ENCODE results near the gene SH3BGRL3.

Gene SH3BGRL3

DNA sequence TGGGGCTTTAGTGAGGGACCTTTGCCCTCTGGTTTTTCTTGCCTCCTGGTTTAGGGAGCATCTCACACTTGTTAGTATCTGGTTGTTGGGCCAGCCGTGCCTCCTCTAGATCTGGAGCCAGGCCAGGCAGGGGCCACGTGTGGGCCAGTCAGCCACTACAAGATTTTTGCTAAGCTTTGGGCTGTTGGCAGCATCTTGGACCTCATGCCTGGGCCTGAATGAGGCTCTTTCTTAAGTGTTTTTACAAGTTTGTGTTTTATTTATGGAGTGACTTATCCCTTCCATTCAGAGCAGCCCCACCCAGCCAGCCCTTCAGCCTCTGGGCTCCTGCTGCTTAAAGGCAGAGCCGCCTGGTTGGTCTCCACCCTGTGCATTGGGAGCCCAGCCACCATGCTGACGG, 1.6 kb upstream of the SH3BGRL3 start:
- DNase-seq: peak; percentile 43

DNA sequence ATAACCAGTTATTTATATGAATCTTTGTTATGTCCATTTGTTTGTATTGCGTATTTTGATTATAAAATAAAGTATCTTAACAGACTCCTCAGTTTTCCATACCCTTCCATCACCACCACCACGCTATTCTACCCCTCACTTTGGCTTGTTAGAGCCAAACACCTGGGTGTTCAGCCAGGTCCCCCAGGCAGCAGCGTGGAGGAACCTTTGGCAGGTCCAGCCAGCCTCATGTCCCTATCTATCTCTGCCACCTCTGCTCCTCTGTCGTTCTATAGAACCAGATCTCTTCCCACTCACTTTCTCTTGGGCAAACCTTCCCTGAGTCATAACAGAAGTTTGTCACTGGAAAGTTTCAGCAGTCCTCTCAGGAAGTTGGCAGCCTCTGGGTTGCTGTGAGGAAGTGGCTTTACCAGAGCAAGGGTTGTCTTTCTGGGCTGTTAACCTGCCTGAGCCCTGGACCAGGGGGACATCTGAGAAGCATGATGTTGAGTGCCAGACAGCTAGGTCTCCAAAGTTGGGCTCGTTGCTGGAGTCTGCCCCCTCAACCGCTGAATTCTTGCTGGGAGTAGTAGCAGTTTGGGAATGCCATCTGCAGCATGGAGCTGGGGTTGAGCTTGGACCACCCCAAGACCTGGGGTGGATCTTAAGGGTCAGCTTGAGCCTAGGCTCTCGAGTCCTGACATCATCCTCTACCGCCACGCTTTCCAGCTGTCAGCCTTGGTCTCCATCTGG, 996 bp upstream of the SH3BGRL3 start:
- DNase-seq: peak; percentile 35

DNA sequence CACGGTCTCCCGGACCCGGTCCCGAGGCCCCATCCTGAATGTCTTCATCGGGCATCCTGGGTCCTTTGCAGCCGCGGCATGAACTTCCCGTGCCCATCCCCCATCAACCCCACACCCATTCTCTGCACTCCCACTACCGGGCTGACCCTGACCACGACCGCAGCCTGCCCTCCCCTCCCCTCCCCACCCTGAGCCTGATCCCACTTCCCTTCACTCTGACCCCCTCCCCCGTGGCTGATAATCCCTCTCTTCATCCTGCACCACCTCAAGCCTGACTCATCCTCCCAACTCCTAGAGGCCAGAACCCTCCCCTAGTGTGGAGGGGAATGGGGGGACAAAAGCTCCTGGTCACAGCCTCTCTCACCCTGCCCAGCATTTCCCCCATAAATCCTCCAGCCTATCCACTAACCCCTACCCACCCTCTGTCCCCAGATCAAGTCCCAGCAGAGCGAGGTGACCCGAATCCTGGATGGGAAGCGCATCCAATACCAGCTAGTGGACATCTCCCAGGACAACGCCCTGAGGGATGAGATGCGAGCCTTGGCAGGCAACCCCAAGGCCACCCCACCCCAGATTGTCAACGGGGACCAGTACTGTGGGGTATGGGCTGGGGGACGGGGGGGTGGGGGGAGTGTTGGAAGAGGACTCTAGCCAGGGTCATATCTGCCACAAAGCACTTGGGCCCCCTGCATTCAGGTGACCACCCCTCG, 602 bp downstream of the SH3BGRL3 start:
- DNase-seq: no peak

DNA sequence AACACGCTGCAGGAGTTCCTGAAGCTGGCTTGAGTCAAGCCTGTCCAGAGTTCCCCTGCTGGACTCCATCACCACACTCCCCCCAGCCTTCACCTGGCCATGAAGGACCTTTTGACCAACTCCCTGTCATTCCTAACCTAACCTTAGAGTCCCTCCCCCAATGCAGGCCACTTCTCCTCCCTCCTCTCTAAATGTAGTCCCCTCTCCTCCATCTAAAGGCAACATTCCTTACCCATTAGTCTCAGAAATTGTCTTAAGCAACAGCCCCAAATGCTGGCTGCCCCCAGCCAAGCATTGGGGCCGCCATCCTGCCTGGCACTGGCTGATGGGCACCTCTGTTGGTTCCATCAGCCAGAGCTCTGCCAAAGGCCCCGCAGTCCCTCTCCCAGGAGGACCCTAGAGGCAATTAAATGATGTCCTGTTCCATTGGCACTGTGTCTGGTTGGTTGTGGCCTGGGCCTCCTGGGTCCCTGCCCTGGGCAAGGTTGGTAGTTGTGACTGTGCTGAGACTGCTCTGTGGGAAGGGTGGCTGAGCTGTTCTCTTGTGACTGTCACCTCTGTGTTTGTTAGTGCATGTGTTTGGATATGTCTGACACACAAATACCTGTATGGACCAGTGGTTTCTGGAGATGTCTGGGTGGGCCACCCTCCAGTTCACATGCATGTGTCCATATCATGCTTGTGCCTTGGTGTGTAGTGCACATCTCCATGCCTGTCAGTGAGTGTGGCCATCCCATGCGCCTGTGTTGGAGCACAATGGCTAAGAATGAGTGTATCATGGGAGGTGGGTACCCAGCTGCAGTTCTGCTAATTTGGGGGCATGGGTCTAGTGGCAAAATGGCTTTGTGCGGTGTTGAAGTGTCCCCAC, 1.4 kb downstream of the SH3BGRL3 start:
- DNase-seq: no peak

DNA sequence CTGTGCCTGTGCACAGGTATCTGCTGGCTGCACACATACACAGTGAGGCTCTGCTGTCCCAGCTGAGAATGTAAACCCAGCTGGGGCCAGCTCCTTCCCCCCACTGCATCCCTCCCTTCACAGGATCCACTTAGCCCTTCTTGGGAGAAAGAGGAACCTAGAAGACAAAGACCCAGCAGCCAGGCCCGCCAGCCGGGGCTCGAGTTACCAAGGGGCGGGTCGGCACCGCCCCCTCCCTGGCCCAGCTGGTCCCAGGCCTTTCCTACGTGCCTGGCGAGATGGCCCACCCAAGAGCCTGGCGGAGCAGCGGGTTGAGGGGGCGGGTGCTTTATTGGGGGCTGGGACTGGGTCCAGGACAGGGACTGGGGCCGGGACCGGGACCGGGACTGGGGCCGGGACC, 2.1 kb downstream of the SH3BGRL3 start:
- DNase-seq: no peak

DNA sequence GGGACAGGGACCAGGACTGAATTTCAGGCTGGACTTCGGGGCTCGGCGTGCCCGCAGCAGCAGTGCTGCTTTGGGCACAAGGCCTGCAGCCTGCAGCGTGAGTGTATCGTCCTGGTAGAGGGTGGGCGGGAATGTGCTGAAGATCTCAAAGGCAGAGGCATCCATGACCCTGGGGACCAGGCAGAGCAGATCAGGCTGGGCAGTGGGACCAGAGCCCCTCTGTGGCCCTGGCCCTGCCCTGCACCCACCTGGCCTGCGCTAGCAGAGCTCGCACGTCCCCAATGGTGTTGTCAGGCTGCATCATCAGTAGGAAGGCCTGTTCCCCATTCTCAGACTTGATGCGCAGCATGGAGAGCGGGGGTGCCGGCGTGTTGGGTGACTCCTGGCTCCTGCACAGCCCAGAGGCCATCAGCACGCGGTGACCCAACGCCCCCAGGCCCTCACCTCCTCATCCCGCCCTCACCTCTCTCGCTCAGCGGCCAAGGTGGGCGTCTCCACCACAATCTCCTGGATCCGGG, 2.6 kb downstream of the SH3BGRL3 start:
- no peak for DNase-seq

DNA sequence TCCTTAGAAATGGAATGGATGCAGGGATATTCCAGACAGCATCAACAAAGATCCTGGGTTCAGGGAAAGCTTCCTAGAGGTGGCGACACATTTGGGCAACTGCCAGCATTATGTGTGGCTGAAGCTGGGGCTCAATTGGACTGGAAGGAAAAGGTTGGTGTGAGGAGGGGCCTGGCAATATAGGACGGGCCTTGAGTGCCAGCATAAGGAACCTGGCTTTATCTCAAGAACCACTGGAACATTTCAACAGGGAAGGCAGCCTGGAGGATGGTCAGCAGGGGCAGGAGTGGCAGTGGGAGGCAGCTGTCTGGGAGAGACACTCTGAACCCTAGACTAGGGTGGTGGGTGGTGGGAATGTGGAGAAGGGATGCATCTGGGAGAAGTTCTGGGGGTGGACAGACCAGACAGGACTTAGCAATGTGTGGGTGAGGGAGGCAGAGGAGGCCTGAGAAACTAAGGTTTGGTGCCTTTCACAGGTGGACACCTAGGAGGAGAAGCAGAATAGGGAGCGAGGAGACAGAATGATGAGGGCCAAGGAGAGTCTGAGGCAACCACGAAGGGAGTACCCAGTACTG, 3.5 kb downstream of the SH3BGRL3 start:
- no peak for DNase-seq

DNA sequence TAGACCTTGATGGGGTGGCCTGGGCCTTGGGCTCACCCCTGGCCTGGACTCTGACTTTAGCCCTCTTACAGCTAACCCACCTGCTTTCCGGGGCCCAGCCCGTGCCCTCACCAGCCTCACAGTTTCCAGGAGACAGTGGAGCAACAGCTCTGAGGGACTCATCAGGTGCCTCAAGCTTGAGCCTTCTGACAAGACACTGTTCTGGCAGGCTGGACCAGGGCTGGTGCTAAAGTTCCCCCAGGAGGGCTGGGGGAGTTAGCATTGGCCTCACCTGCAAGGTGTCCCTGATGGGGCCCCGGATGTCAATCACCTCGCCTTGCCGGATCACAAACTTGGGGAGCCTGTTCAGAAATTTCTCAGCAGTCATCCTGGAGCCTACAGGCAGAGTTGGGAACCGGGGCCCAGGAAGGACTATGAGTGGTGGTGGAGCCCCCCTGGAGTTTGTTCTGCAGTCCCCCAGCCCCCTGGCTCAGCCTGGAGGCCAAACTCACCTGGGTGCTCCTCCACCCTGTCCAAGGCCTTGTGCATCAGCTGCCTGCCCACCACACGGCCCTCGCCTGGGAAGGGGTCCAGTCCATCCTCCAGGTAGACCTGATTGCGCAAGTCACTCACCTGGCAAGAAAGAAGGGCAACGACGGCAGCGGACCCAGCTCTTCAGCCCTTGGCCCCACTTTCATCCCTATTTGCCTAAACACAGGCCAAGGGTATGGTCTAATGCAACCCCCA, 4.1 kb downstream of the SH3BGRL3 start:
- DNase-seq: no peak

DNA sequence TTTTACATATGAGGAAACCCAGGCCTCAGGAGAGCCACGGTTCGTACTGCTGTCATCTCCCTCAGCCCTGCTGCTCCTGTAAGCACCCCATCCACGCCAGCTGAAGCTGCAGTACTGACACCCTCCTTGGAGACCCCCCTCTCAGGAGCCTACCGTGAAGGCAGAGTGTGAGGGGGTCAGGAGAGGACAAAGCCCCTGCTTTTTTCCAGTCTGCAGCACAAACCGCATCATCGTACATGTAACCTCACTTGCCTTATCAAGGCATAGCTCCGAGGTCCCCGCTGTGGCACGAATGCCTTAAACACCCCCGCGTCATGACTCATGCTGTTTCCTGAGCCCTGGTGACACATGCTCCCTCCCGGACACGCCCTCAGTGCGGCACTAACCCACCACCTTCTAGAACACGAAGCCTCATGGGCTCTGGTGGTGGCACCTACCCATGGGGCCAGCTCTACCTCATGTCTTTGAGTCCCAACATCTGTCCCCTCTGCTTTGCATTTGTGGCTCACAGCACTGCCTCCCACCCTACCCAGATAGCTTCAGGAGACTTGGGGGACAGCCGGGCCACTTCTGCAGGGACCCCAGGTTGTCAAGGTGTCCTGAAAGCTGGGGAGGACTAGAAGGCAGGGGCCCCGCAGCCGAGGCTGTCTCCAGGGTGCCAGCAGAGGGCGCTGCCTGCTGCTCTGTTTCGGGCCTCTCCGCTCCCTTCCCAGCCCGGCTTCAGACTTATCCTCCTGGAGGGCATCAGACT, 4.9 kb downstream of the SH3BGRL3 start:
- peak; percentile 92 for DNase-seq

DNA sequence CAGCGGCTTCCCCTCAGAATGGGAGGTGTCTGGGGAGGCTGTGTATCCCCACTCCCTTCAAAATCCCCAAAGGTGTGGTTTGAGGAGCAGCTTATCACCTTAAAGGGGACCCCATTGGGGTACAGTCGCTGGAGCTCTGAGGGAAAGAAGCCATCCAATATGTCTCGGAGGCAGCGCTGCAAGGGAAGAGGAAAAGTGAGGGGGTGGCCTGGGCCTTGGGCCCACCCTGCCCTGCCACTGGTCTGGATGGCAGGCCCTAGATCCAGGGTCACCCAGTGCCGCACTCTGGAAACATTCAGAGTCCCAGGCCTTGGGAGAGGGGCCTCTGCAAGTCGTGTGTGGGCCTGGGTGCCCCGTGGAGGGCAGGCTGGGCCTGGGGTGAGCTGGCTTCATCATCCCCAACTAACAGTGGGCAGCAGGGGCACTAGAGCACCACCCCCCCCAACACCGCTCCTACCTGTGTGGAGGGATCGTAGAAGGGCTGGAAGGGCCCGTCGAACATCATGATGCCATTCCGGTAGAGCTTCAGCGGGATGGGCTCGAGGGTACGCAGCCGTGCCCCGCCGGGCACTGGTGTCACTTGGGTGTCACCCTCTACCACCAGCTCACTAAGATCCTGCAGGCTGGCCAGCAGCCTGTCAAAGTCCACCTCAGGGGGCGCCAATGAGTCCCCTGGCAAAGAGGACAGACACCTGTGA, 5.6 kb downstream of the SH3BGRL3 start:
- DNase-seq: no peak

DNA sequence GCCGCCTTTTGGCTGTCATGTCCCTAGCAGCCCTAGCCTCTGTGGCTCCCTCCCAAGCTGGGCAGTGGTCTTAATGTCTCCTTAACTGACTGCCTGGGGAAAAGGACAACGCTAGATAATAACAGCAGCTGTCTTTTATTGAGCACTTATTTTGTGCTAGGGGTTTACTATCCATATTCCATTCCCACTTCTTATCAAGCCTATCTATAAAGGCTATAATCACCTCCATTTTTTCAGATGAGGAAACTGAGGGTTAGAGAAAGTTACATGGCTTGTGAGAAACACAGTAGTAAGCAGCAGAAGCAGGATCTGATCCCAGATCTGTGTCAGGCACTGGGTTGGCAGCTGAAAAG, 6.2 kb downstream of the SH3BGRL3 start:
- no peak for DNase-seq

DNA sequence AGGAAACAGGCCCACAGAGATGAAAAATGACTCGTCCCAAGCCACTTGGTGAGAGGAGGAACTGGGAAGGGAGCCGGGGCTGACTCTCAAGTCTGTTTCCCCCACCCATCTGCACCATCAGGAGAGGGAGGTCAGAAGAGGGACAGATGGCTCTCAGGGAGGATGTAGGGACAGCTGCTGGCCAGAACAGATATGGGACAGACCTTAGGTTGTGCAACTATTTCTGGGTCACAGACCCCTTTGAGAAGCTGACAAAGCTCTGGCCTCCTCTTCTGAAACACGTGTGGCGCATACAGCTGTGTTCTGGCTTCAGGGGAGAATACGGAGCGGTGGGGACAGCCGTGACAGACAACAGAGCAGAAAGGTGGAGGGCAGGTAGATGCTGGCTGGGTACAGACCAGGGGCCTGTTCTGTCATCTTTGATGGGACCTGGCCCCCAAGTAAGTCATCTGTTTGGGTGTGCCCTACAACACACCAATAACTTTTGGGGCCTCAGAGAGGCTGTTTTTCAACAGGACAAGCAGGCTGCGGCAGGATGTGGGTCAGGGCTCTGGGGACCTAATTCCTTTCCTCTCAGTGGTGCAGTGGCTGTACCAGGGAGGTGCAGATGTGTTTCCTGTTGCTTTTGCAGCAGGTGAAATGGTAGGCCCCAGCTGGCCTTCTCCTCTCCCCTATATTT, 7.3 kb downstream of the SH3BGRL3 start:
- DNase-seq: no peak

DNA sequence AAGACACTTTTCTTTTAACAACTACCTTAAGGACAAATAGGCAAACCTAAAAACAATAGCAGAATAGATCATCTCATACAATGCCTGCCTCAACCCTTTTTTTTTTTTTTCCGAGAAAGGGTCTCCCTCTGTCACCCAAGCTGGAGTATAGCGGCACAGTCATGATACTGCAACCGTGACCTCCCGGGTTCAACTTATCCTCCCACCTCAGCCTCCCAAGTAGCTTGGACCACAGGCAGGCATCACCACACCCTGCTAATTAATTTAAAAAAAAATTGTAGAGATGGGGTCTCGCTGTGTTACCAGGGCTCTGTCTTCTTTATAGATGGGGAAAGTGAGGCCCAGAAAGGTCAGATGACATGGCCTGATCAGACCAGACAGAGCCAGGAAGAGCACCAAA, 7.9 kb downstream of the SH3BGRL3 start:
- DNase-seq: no peak

DNA sequence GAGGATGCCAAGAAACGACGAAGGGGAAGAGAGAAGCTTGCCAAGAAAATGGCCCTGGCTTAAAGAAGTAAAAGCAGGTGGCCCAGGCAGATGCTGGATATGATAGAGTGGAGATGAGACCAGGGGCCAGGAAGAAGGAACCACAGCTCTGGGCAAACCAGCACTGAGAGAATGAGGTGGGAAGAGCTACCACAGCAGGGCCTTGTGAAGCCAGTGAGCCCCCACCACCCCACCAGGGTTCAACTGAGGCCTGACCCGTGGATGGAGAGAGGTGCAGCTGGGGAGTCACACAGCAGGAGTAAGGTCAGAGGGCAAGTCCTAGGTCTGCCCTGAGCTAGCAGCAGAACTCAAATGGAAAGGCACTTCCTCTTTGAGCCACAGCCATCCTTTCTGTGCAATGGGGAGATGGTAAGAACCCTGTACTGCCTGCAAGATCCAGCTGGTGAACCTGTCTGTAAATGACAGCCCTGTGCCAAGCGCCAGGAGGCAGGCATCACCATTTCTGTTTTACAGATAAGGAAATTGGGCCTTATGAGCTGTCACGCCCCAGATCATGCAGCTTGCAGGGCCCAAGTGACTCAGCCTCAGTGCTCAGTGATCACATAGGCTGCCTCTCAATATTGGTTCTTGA, 8.5 kb downstream of the SH3BGRL3 start:
- DNase-seq: no peak

DNA sequence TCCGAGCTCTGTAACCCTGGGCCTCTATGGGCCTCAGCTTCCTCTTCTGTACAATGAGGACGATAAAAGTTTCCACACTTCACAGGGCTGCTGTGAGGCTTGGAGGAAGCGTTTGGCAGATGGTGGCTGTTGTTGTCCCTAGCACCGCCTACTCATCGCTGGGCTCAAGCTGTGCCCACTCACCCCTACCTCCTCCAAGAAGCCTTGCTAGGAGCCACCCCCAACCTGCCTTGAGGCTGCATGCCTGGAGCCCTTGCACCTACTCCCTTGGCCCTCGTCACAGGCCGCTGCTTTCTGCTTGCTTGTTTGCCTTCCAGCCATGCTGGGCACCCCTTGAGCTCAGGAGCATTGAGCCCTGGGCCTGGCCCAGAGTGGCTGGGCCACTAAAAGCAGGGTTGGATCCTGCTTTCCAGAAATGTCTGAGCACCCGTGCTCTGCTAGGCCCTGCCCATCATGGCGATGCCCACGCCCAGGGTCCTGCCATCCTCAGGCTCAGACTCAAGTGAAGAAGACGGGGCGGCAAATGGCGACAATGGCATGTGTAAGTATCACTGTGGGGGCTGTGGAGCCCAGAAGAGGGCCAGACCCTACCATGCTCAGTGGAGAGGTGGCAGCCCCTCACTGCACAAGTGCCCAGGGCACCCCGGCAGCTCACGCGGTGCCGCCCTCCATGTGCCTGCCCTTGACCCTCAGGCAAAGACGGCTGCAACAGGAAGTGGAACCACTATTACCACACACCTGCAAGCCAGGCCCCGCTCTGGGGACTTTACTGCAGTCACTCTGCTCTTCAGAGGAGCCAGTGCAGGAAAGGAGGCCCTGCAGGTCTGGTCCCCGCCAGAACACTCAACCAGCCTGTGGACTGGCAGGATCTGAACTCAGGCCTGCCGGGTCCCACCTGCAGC, 9.5 kb downstream of the SH3BGRL3 start:
- no peak for DNase-seq

DNA sequence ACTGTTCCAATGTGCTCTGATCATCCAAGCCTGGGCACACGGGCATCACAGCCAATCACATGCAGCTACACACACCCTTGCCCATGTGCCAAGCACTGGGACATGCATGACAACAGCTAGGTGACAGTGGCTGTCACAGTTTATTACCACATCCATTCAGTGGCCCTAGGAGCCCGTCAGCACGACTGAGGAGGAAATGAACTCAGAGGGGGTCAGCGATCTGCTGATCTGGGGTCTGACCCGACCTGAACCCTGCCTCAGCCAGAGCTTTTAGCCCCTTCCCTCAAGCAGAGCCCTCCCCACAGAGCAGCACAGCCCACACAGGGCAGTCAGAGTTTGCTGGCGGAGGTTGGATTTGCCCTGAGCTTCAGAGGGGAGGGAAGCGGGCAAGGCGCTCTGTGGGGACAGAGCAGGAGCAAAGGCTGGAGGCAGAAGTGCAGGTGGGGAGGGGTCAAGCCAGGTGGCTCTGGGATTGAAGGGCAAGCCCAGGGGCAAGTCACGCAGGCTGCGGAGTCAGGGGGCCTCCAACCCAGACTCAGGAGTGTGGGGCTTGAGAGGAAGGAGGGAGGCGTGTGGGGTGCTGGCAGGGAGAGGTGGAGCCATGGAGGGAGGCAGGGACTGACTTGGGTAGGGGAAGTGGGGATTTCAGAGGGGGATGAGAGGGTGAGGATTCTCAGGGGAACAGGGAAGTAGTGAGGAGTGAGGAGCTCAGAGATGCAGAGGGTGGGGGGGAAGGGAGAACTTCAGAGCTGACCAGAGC, 10.4 kb downstream of the SH3BGRL3 start:
- DNase-seq: no peak

DNA sequence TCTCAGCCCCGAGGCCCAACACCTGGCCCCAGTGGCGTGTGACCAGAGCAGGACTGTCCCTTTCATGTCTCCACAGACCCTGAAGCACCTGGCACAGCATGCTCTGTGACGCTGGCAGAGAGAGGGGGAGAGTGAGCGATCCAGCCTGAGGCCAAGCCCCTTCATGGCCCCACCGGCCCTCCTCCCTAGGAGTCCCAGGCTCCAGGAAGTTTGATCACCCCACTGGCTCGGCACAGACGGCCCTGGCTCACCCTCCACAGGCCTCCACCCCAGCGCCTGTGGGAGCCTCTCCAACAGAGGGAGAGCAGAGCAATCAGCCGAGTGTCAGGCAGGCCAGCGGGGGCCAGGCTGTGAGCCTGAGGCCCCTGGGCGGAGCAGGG, 11.0 kb downstream of the SH3BGRL3 start:
- DNase-seq: no peak

DNA sequence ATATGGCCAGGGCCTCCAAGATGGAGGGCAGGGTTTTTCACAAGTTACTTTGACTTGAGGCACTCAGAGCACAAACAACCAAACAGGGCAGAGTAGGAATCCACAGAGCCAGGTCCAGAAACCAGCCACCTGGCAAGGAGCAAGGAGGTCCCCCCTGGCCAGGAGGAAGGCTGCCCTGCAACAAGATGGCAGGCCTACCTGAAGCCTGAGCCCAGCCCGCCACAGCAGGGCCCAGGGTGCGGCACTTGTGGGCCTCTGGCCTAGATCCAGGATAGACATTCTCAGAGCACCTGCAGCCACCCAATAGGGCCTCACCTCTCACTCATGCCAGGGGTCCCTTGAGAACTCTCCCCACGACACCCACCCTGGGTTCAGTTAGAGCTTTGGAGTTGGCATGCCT, 11.5 kb downstream of the SH3BGRL3 start:
- no peak for DNase-seq
